GM19468 (cell line): ENCODE data around the gene SEPSECS.

ENCODE experiments used
- ATAC-seq: cut with Tn5 transposase; IDR thresholded peaks from one replicate; pipeline ENCODE4 v1.9.1; 2021; ENCODE audit warnings: mild to moderate bottlenecking, moderate library complexity, moderate number of reproducible peaks; ENCODE audit not compliant: unreplicated experiment; ENCODE audit errors: extremely low read depth

Gene SEPSECS

DNA sequence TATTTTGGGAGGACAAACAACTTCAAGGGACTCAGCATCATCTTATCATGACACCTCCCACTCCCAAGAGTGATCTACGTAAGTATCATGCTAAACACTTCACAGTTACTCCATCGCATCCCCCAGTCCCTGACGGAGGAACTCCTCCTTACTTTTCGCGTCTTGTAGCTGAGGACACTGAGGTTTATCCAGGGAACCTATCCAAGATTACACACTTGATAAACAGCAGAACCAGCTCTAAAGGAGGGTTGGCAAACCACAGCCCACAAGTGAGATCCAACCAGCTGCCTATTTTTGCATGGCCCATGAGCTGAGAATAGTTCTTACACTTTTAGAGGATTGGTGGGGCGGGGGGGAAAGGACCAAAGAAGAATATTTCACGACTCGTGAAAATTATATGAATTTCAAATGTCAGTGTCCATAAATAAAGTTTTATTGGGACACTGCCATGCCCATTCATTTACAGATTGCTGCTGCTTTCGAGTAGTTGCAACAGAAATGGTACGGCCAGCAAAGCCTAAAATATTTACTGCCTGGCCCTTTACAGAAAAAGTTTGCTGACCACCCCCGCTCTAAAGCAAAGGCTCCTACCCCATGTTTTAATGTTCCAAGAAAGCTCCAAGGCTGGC is 47.8 kb downstream of the SEPSECS start:
- no peak for ATAC-seq

DNA sequence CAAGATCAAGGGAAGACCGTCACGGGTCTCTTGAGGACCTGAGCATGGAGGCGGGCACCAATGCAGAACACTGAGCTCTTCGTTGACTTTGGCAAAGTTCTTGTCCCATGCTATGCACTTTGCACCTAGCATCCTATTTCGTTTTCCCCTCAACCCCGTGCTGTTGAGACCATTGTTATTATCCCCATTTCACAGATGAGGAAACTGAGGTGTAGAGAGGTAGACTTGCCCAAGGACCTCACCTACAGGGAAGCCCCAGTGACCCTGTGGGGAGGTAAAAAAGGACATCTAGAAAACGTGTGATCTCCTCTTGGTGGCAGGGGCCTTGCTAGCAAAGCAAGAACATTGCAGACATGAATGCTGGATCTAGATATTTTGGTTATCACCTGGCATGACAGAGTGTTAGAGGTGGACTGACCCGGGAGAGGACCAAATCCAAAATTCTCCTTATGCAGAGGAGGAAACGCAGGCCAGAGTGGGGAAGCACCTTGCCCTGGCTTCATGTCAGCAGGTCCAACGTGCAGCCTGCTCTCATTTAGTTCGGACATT is 48.5 kb downstream of the SEPSECS start:
- no peak for ATAC-seq

DNA sequence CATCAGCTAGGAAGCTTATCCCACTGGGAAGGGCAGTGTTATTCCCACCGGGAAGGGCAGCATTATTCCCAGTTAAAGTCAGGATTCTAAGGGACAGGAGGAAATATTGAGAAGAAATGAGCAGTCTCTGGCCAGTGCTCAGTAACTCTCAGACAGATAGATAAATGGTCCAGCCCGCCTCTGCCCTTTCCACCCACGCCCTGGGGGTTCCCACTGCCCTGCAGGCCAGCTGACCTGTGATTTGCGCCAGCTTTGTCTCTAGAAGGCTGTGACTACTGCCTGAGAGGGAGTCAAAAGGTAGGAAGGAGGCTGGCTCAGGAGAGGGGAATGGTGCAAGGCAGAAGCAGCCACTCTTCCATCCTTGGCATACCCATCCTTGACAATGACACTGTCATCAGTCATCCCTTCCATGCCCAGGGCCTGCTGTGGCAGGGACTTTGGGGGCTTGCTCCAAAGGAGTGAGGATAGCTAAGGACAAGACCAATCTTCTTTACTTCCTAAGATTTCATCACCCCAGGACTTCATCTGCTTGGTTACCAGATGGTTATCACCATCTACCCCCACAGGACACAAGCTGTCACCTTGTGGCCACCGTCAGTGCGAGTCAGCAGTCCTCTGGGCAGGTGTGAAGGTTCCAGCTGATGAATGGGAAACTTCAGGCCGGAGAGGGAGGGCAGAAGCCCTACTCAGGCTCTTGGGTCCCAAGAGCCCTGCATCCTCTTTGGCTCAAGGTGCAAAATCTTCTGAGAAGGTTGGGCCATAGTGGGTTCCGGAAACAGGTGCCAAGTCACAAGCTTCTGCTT is 49.5 kb downstream of the SEPSECS start:
- ATAC-seq = no peak

DNA sequence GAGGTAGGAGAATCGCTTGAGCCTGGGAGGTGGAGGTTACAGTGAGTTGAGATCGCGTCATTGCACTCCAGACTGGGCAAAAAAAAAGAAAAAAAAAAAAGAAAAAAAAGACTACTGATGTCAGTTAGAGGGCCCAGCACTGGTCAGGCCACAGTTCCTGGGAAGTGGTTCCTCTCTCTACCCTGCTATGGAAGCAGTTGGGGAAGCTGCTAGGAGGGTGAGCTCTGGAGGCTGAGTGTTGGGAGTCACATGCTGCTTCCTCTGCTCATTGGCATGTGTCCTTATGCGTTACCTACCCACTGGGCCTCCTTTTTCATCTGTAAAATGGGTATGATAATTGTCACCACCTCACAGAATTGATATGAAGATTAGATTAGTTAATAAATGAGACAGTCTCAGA is 50.7 kb downstream of the SEPSECS start:
- no peak for ATAC-seq

- no peak for ATAC-seq
Observed at GRCh38 chr4:25108556-25108955, 51.7 kb downstream of the SEPSECS start.

GRCh38 chr4:25107827-25108516 is 52.3 kb downstream of the SEPSECS start:
- ATAC-seq = no peak

- no peak for ATAC-seq
Observed at GRCh38 chr4:25106363-25107151, 53.7 kb downstream of the SEPSECS start.

DNA sequence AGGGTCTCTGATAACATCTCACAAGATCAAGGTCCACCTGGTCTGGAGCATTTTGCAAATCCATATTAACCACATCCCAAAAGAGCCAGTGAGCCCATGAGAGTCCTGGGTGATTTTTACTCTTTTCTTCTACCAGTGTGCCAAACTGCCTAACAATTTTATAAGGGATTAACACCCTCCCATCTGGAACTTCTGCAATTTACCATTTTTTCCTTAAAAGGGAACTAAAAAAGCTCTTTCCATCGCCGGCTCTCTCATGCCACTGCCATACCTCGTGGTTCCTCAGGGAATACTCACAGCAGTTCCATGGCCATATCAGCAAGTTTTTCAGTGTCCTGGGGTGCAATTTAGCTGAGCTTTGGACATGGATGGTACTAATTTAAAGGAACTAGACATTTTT is 55.7 kb downstream of the SEPSECS start:
- ATAC-seq = no peak

DNA sequence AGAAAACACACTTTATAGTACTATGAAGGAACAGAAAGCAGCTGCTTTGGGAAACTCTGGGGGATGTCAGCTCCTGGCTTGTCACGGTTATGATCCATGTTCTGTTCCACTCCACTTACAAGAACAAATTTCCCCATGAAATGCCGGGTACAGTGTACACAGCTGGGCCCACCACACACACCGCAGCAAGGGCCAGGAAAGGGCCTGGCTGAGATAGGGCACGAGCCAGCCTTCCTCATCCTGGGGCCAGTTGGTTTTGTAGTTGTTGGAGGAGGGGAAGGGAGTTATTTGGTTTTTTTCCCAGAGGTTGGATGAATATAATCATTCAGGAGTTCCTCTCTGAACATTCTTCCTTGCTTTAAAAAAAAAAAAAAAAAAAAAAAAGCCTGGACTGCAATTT is 56.8 kb downstream of the SEPSECS start:
- no peak for ATAC-seq

- no peak for ATAC-seq
Observed at GRCh38 chr4:25101836-25102235, 58.4 kb downstream of the SEPSECS start.

GRCh38 chr4:25100710-25101109 is 59.5 kb downstream of the SEPSECS start:
- no peak for ATAC-seq

DNA sequence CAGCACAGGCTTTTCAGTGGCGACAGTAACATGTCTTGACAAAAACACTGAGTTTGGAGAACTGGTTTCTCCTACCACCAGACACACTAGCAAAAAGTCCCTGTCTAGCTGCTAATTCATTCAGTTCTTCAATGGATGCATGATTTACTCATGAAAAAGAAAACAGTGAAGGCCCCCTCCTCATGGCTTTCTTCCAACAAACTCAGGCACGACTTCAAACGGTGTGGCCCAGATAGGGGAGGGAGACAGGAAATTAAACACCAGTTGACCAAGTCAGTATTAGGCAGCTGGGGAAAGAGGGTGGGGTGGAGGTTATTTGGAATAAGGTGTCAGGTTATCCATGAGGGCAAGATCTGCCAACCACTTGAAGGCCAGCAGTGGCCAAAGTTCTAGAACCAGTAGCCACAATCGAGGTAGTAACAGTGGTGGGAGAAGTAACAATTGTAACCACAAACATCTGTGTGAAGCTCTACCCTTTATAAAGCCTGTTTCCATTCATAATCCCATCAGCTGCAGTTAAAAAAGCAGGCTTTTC is 60.2 kb downstream of the SEPSECS start:
- no peak for ATAC-seq

GRCh38 chr4:25098964-25099891 is 61.0 kb downstream of the SEPSECS start:
- ATAC-seq = no peak

GRCh38 chr4:25096981-25097443 is 63.2 kb downstream of the SEPSECS start:
- ATAC-seq = no peak

DNA sequence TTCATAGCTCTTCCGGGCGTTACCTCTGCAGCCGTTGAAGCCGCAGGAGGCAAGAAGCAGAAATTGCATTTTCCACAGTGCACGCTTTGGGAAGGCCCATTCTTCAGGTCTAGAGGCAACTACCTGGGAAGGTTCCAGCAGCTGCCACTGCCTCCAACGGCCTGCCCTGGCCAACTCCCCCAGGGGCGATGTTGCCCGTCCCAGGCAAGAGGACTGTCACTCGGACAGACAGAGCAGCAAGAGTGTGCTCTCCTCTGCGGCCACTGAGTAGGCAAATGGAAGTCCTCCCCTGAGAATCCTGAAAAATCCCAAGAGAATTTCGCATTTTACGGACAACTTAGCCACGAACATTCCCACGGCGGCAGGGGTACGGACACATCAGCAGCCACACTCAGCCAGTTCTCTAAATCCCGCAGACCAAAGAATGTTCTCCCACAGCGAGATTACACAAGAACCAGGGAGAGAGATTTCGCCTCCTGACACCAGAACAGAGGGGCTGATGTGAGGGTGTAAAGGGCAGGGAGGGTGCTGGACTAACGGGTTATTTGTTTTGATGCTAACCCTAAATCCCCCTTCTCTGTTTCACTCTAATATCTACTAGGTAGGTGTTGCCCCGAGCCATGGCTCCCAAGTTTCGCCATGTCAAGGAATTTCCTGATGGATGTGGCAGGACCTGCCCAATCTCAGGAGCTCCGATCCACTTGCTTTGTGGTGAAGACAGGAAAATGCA is 63.8 kb downstream of the SEPSECS start:
- ATAC-seq = no peak

- ATAC-seq = no peak
Observed at GRCh38 chr4:25095837-25096236, 64.4 kb downstream of the SEPSECS start.

GRCh38 chr4:25092139-25092538 is 68.1 kb downstream of the SEPSECS start:
- no peak for ATAC-seq

DNA sequence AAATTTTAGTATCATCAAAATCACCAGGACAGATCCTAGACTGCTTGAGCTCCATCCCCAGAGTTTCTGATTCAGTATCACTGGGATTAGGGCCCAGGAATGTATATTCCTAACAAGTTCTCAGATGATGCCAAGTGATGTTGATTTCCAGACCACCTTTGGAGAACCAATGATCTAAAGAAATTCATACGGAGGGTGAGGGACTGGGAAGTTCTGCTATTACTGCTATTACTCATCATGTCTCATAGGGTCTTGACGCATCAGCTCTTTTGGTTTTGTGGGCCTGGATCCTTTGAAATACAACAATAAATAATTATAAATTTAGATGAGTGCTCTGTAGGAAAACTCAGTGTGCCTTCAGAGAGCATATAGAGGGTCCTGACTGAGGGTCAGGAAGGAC is 69.7 kb downstream of the SEPSECS start:
- ATAC-seq = no peak
